Lung microvascular endothelial cell (primary cell): ENCODE data around the gene LMTK2. TPM values are rescaled to one million over a fixed set of nuclear protein-coding genes. Genes with fewer than 3 reads are reported as not detected.
A peak's percentile ranks its signal among the peaks of the same experiment; 100 is the strongest.

Experiments
- DNase-seq, 2 donors: peaks; one replicate each; pipeline versions ENCODE4 v3.0.0 to v3.0.0-alpha.2; 2010; ENCODE audit warnings: low read depth in 2 of 2
- total RNA-seq: library from RNA; depleted of rRNA; stranded (reverse); fragments of >200 nt; gene quantifications from 2 replicates; pipeline ENCODE4 v1.2.1, GENCODE V29; 2014

The LMTK2 gene
- total RNA-seq, 1 donor from 2014 or later, result 7.1 TPM

DNA sequence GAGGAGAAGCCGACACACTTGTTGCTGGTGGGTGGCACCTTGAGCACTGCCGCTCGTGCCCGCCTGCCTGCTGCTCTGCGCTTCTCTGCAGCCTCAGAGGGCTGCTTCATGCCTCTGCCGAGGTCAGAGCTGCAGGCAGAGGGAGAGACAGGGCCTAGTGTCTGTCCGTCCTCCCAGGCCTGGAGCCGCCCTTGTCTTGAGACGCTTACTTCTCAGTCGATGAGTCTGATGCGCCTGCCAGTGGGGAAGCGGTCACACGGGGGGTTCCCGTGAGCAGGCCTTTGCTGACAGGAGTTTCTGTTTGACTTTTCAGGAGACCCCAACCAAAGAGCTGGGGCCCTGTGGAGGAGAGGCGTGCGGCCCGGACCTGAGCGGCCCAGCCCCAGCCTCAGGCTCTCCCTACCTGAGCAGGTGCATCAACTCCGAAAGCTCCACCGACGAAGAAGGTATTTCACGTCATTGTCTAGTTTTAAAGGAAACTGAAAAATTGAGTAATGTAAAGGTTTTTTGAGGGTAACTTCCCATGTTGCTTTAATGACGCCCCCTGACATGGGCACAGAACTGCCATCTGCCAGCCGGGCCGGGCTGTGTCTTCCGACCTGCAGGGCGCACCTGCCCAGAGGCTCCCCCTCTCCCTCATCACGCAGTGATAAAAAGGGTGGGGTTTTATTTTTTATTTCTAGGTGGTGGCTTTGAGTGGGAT, 96.8 kb downstream of the LMTK2 start:
- DNase-seq, result no peak

DNA sequence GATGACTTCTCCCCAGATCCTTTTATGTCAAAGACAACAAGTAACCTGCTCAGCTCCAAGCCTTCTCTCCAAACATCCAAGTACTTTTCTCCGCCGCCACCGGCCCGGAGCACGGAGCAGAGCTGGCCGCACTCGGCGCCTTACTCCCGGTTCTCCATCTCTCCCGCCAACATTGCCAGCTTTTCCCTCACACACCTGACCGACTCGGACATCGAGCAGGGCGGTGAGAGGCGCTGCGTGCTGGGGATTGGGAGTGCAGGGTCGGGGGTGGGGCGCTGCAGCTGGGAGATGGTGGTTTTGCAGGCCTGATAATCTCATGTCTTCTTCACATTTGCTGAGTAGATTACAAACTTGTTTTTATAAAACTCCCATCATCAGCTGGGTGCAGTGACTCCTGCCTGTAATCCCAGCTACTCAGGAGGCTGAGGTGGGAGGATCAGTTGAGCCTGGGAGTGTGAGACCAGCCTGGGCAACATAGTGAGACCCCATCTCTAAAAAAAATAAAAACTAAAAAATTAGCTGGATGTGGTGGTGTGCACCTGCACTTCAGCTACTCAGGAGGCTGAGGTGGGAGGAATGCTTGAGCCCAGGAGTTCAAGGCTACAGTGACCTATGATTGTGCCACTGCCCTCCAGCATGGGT, 97.4 kb downstream of the LMTK2 start:
- no peak for DNase-seq

DNA sequence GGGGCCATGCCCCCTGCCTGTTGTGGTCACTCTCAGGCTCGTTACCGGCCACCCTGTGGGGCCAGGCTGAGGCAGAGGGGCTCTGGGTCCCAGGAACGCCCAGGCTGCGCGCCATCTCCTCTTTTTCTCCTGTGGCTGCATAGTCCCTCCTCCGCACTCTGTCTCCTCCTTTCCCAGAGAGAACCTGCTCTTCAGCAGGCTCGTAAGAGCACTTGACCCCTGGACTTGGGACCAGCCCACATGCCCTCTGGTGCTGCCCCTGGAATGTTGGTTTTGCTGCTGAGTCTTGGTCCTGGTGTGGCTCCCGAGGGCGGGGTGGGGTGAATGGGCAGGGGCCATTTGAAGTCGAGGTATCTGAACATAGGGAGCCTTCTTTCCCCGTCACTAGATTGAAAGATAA, 98.0 kb downstream of the LMTK2 start:
- no peak for DNase-seq

DNA sequence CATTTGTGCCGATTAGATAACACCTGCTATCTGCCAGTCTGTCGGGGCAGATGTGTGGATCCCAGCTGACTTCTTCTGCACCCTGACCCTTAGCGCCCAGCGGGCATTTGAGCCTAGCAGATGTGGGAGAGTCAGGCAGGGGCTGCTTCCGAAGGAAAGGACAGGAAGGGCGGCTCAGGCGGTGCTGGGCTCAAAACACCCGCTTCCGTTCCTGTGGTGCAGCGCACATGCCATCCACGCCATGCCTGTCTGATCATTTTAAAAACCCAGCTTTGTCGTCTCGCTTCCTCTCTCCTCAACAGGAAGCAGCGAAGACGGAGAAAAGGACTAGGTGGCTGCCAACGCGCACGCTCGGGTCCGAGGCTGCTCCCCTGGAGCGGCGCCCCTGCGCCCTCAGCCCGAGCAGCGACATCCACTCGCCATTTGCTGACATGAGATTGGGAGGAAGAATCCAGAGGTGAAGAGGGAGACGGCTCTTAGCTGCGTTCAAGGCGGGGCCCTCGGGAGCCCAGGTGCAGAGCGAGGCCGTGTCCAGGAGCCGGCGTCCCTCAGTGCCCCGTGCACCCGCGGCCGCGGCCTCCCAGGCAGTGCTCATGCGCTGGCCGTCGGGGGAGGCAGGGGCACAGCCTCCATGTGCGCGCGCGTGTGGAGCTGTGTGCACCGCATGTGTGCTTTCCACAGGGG, 98.6 kb downstream of the LMTK2 start:
- no peak for DNase-seq

DNA sequence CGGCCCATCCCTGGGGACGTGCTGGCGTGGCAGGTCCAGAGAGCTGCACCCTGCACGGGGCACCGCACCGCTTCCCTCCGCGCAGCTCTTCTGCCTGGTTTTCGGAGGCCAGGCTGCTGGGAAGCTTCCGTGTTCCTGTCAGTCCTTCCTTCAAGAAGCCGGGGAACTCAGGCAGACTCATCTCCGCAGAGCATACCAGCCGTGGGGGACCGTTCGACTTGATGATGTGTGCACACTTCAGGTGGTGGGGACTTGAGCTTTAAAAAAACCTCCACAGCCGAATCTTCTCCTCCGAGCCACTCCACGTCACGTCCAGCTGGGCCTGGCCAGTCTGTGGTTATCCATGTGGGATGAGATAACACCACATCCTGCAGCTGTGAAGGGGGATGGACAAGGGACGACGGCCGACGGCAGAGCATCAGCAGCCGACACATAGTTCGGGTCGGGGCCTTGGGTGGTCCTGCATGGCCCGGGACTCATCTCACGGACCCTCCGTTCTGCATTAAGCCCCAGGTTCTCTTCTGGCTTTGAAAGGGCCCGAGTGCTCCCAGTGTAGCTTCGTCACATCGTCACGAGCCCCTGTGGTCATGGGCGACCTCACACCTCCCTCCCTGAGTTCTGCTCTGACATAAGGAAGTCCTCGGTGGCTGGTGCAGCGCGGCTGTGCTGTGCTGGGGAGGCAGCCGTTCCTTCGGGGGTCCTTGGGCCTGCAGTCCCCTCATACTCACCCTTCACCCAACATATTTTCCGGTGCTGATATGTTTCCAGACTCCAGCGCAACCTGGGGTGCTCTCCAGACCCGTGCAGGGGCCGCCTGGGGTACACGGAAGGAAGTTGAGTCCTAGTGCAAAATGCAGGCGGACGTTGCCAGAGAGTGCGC, 100.0 kb downstream of the LMTK2 start:
- DNase-seq, result no peak

DNA sequence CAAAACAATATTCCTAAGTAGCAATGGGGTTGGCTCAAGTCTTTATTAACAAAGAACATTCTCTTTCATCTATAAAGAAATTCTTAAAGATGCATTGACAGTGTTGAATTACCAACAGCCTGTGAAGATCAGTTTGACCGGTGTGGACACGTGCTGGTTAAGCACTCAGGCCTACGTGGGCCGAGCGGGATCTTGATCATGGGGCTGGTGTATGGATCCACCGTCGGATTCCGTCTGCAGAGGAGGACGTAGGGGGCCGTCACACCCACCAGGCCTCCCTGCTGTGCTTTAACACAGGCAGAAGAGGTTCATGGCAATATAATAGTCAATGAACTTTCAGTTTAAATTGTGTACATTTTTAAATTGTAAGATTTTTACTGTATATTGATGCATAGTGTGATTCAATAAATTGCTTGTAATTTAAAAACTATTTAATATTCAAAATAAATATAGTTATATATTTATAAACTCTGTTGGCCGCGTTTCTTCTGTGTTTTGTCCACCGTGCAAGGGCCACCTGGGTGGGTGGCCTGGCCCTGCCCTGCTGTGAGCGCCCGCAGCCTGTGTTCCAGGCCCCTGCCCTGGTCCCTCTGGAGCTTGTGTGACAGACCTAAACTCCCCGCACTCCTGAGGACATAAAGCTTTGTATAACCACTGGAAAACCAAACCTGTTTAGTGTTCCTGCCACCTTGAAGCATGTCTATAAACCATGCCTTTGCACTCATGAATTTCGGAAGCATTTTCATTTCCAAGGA, 102.7 kb downstream of the LMTK2 start:
- no peak for DNase-seq

DNA sequence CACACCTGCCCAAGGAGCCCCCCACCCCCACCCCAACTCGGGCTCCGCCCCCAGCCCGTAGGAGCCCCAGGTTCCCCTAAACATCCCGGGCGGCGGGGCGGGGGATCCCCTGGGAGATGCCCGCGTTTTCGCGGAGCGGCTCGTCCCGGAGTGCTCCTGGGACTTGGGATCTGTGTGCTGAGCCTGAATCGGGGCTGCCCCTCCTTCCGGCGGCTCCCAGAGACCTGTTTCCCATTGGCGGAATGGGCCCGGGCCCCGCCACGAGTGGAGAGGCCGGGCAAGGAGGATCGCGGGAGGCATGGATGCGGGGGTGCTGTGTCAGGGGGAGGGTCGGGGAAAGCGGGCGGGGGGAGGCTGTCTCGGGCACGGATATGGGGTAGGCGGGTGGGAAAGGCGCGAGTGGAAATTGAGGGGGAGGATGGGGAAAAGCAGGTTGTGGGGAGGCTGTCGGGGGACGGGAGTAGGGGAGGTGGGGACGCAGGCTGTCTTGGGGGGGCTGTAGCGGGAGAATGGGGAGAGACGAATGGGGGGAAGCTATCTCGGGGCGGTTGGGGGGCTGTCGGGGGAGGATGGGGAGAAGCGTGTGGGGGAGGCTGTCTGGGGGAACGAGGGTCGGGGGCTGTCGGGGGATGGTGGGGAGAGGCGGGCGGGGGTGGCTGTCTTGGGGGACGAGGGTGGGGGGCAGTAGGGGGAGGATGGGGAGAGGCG, 104.0 kb downstream of the LMTK2 start:
- DNase-seq, result no peak

DNA sequence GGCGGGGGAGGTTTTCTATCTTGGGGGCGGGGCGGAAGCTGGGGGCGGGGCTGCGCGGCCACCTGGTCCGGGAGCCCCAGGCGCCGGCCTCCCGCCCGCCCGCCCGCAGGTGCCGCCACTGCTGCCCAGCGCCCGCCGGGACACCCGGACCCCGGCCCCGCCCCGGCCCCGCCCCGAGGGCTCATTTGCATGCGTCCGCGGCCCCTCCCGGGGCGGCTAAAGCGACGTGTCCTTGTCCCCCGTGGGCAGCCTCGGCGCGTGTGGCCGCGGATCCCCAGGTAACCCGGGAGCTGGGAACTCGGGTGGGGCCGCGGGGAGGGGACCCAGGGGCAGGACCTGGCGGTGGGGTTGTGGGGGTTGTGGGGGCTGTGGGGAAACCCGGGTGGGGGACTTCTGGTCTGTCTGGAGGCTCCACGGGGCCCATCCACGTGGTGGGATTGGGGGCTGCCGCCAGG, 104.6 kb downstream of the LMTK2 start, which contains the start of gene BHLHA15:
BHLHA15 (plus strand) TSS at position 219 of the 455 bp plus-strand sequence. CDS start 871 bp downstream, outside the sequence.
- peak in 1 of 2 donors; percentile 19 for DNase-seq

DNA sequence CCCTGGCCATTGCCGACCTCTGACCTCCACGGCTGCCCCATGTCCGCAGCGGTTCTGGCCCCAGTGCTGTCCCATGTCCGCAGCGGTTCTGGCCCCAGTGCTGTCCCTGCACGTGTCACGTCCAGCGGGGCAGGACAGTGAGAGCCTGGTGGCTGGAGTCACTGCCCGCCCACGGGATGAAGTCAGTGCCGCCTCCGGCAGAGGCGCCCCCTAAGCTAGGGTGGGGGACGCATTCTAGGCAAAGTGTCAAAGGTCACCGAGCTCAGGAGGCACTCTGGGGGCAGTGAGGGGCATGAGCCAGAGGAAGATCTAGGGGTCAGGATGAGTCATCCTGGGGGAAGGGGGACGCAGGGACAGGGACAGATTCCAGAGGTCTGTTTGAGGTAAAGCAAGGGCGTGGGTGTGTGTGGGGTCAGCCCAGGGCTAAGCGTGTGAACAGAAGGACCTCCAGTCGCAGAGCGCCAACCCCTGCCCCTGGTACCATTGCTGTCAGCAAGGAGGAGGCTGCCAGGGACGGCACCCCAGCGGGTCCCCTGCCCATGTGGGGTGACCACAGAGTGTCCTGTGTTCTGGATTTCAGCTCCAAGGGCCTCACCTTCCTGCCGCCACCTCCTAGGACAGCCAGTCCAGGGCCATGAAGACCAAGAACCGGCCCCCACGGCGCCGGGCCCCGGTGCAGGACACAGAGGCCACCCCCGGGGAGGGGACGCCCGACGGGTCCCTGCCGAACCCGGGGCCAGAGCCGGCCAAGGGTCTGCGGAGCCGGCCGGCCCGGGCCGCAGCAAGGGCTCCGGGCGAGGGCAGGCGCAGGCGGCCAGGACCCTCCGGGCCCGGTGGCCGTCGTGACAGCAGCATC, 105.2 kb downstream of the LMTK2 start:
- peak in 1 of 2 donors; percentile 23 for DNase-seq

DNA sequence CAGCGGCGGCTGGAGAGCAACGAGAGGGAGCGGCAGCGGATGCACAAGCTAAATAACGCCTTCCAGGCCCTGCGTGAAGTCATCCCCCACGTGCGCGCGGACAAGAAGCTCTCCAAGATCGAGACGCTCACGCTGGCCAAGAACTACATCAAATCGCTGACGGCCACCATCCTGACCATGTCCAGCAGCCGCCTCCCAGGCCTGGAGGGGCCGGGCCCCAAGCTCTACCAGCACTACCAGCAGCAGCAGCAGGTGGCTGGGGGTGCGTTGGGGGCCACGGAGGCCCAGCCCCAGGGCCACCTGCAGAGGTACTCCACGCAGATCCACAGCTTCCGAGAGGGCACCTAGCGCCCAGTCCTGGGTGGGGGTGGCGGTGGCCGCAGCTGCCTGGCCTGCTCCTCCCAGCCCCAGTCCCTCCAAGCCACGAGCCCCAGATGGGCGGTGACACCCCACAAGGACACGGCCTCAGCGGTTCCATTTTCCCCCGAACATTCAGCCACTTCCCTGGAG, 105.9 kb downstream of the LMTK2 start:
- no peak for DNase-seq

DNA sequence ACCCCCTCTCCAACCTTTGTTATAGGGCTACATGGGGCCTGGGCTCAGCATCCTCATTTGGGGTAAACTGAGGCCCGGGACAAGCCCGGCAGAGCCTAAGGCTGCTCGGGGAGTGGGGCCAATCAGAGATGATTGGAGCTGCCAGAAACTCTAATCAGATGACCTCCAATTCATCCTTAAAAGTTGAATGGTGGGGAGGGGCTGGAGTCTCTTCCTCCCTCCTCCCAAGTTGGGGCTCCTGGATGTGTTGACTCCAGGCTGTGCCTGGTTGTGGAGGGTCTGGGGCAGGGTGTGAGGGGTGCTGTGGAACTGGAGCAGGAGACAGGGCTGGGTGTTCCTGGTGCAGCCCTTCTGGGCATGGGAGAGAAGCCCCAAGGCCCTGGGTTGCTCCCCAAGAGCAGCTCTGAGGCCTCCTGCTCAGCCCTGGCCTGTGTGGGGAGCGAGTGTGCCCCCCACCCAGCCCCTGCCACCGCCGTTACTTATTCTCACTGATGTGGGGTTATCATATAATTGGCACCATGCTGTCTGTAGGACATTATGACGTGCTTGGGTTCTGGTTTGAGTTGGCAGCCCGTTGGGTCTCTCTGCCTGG, 106.7 kb downstream of the LMTK2 start:
- DNase-seq, result no peak

DNA sequence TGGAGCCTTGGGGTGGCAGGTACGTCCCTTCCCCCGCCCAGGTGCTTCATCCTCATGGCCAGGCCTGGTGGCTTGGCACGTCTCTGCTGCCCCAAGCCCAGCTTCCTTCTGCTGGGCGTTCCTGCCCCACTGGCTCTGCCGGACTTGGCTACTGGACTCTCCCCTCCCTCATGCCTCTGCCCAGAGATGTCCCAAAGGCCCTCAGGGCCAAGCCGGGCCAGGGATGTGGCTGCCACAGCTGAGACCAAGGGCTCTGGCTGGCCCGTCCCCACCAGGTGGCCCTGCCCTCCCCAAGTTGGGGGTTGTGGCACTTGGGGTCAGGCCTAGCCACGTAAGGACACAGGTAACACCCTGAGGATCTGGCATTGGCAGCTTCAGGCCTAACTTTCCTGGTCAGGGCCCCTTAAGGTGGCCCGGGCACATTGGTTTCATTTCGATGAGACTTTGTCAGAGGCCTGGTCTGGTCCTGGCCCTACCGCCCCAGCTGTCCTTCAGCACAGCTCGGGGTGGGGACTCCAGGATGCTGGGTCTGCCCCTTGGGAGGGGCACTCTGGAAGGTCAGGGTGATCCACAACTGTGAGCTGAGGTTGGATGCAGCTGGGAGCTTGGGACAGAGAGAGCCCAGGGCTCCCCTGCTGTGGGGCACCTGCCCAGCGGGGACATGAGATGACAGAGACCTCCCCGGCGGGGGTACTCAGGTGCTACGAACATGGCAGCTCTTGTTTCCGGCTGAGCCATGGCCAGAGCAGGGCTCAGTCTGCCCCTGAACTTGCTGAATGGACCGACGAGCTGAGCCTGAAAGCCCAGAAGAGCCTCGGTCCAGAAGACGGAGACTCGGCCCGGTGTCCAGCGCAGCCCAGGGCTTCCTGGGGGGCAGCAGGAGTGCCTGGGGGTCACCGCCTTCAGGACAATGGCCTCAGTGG, 107.5 kb downstream of the LMTK2 start:
- no peak for DNase-seq

DNA sequence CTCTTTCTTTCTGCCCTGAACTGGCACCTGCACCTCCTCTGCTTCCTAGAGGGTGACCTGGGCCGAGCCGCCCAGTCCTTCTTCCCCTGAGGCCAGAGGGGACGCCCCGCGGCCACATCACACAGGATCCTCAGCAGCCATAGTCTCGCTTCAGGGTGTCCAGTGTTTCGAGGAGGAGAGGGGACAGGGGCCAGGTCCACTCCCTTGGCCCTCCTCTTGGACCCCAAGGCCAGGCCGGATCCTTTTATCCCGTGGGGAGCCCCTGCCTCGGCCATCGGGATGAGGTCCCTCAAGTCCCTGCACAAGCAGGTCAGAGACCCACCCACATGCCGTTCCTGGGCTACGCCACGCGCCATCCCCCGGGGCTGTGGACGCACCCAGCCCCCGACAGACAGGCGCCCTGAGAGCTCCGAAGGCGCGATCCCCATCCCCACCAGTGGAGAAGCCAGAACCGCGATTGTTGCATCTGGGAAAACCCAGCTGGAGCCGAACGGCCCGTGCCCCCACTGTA, 108.2 kb downstream of the LMTK2 start:
- DNase-seq, result no peak

DNA sequence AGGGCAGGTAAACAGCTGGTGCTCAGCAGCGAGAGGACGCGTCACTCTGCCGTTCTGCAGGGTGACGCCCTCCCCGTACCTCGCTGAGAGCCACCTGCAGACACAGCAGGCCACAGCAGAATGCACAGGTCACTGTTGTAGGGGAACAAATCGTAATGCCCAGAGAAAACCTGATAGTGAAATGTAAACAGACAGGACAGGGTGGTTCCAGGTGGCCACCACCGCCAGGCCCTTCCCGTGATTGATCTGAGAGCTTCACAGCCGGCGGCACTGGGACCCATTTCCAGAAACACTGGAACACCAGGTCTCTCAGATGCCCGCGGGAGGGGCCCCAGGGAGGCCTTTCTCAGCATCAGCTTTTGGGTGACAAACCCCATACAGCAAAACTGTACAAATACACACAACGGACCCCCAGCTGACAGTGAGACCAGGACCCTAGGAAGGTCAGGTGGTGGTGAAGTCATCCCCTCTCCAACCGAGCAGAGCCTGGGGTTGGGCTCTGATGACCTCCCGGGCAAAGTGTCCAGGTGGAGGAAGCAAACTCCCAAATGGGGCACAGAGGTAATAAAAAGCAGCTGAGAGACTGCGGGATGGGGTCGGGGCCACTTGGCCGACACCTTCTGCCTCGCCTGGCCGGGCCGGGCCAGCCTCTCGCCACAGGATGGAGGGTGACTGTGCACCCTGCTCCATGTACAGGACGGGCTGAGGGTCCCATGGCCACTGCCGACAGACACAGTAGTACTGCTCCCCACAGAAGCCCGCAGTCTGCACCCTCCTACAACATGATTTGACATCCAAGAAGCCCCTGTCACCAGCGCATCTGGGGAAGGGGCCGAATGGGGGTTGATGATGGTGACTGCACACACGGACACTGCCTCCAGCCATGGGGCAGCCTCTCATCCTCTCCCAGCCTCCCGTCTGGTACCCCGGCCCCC, 109.2 kb downstream of the LMTK2 start:
- no peak for DNase-seq

DNA sequence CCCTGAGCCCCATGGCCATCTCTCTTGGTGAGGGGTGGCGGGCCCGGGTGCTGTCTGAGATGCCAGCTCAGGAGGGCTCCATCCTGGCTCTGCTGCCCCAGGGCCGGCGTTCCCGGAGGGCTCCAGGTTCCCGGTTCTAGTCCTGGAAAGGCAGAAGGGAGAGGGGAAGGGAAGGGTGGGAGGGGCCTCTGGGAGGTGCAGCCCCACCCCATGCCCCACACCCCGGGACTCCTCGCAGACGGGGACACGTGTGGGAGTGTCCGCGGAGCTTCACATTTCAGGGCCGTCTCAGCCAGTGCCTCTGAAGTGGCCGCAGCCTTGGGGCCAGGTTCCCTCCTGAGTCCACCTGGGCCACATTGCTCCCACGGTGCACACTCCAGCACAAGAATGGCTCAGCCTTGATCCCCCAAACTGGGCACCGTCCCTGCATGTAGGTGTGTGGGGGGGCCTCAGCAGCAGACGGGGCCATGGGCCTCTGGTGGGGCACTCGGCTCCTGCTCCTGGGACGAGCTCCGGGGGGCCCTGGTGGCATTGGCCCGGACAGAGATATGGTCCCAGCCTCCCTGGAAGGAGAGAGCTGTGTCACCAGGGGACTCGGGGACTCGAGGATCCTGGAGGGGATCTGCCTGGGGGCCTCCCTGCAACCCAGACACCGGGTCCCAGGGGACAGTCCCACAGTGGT, 110.4 kb downstream of the LMTK2 start:
- DNase-seq, result no peak
